HCT116 (cell line): Measurements from ENCODE around the gene TXNDC15. TPM values are rescaled to one million over a fixed set of nuclear protein-coding genes. Genes with fewer than 3 reads are reported as not detected.

ENCODE experiments used
- ATAC-seq: fragments of 200-7000 bp; cut with Tn5 transposase; 2 replicates; pipeline ENCODE4 v1.9.1; 2020; ENCODE audit warnings: mild to moderate bottlenecking, moderate library complexity
- BruUV-seq: library from RNA; stranded (reverse); fragments of 400-500 nt; replicated peaks from 2 replicates; lab custom pipeline; 2021; lab: Mats Ljungman, UMichigan
- CTCF ChIA-PET: fragments of 300-600 bp; sonication (Branson Sonifier 250); formaldehyde crosslinking; loops from one replicate; lab custom pipeline; 2021; ENCODE audit warnings: antibody characterized with exemption; lab: Charles Lee
- POLR2A ChIA-PET: fragments of 300-600, 350-600 bp; sonication (Branson Sonifier 250); formaldehyde crosslinking; loops from one replicate; lab custom pipeline; 2021; ENCODE audit warnings: antibody characterized with exemption; lab: Charles Lee
- RAD21 ChIA-PET, 2 experiments: fragments of 300-600 bp; sonication (Branson Sonifier 250); formaldehyde crosslinking; loops; one replicate each; lab custom pipeline; 2023; ENCODE audit warnings: low total read pairs in 2 of 2; ENCODE audit not compliant: uncharacterized antibody in 2 of 2, unreplicated experiment in 2 of 2, low non-redundant PET in 1 of 2; lab: Charles Lee
- DNase-seq: peaks from one replicate; pipeline ENCODE4 v3.0.0-alpha.2; 2010; ENCODE audit warnings: low read depth, low spot score
- H2AFZ ChIP-seq: fragments of 200-600 bp; shearing (Covaris generic), sonication (generic); 2 replicates; pipeline ENCODE4 v1.6.1; 2017; ENCODE audit warnings: low read depth, mixed run types, mixed read lengths, antibody characterized with exemption, low read length; ENCODE audit not compliant: poor library complexity, severe bottlenecking
- H3K27ac ChIP-seq: 2 replicates; pipeline ENCODE4 v1.5.1; 2012; ENCODE audit warnings: low read depth, low read length
- H3K27me3 ChIP-seq: fragments of 200-600 bp; sonication (generic); 2 replicates; pipeline ENCODE4 v1.6.1; 2016; ENCODE audit warnings: mixed run types, low read length, mixed read lengths; ENCODE audit not compliant: insufficient read depth
- H3K36me3 ChIP-seq, 2 experiments: fragments of 200-500 bp in 1 of 2; fragments of 200-600 bp in 1 of 2; sonication (Bioruptor generic) in 1 of 2; sonication (generic) in 1 of 2; 2 replicates each; pipeline versions ENCODE4 v1.5.1 to v1.6.1; 2014 to 2016; ENCODE audit warnings: low read length in 2 of 2, inconsistent platforms in 1 of 2, mixed read lengths in 1 of 2, mixed run types in 1 of 2; ENCODE audit not compliant: insufficient read depth in 2 of 2, control insufficient read depth in 1 of 2
- H3K4me1 ChIP-seq, 2 experiments: fragments of 200-600 bp in 1 of 2; sonication (generic) in 1 of 2; 2 replicates each; pipeline versions ENCODE4 v1.5.1 to v1.6.1; 2012 to 2017; ENCODE audit warnings: low read length in 2 of 2, inconsistent platforms in 1 of 2, mild to moderate bottlenecking in 1 of 2, mixed read lengths in 1 of 2, mixed run types in 1 of 2, moderate library complexity in 1 of 2; ENCODE audit not compliant: insufficient read depth in 2 of 2, control insufficient read depth in 1 of 2
- H3K4me2 ChIP-seq: fragments of 200-600 bp; sonication (generic); 2 replicates; pipeline ENCODE4 v1.6.1; 2017; ENCODE audit warnings: mixed run types, low read length, mixed read lengths
- H3K4me3 ChIP-seq, 2 experiments: fragments of 200-600 bp in 1 of 2; sonication (generic) in 1 of 2; replicated peaks in 1 of 2; 2 replicates each; pipeline ENCODE4 v1.5.1; 2011 to 2016; ENCODE audit warnings: low read length in 2 of 2, control low read depth in 1 of 2, low read depth in 1 of 2, mild to moderate bottlenecking in 1 of 2, mixed read lengths in 1 of 2, mixed run types in 1 of 2
- H3K79me2 ChIP-seq: fragments of 200-600 bp; sonication (generic); 2 replicates; pipeline ENCODE4 v1.6.1; 2017; ENCODE audit warnings: mild to moderate bottlenecking, mixed run types, low read length, moderate library complexity, mixed read lengths; ENCODE audit not compliant: insufficient read depth
- H3K9ac ChIP-seq: fragments of 200-600 bp; sonication (generic); 2 replicates; pipeline ENCODE4 v1.6.1; 2016; ENCODE audit warnings: low read length, mixed read lengths
- H3K9me2 ChIP-seq: fragments of 200-600 bp; sonication (generic), shearing (Covaris generic); 2 replicates; pipeline ENCODE4 v1.6.1; 2017; ENCODE audit warnings: mixed run types, mild to moderate bottlenecking, moderate library complexity; ENCODE audit not compliant: insufficient read depth
- H3K9me3 ChIP-seq, 2 experiments: fragments of 200-500 bp in 1 of 2; fragments of 200-600 bp in 1 of 2; sonication (Bioruptor generic) in 1 of 2; sonication (generic) in 1 of 2; 2 replicates each; pipeline ENCODE4 v1.6.1; 2014 to 2017; ENCODE audit warnings: low read length in 2 of 2, mixed read lengths in 2 of 2, inconsistent platforms in 1 of 2, low read depth in 1 of 2, mild to moderate bottlenecking in 1 of 2, mixed run types in 1 of 2, moderate library complexity in 1 of 2; ENCODE audit not compliant: control insufficient read depth in 1 of 2, insufficient read depth in 1 of 2
- H4K20me1 ChIP-seq: fragments of 200-600 bp; sonication (generic), shearing (Covaris generic); 2 replicates; pipeline ENCODE4 v1.6.1; 2017; ENCODE audit warnings: mixed run types, mild to moderate bottlenecking, moderate library complexity; ENCODE audit not compliant: insufficient read depth
- ELF1 ChIP-seq: IDR thresholded peaks from 2 replicates; pipeline ENCODE4 v1.6.1; 2012; ENCODE audit warnings: low read depth, borderline replicate concordance
- EZH2phosphoT487 ChIP-seq: fragments of 200-600 bp; IDR thresholded peaks from 2 replicates; pipeline ENCODE4 v1.6.1; 2018; ENCODE audit warnings: antibody characterized with exemption, borderline replicate concordance
- POLR2A ChIP-seq: IDR thresholded peaks from 2 replicates; pipeline ENCODE4 v1.7.0; 2011; ENCODE audit warnings: borderline replicate concordance; ENCODE audit not compliant: insufficient read depth, insufficient read length; ENCODE audit errors: extremely low read depth
- SIN3A ChIP-seq: IDR thresholded peaks from 2 replicates; pipeline ENCODE4 v1.6.1; 2012; ENCODE audit warnings: low read depth
- SP1 ChIP-seq: IDR thresholded peaks from 2 replicates; pipeline ENCODE4 v1.6.1; 2012; ENCODE audit warnings: low read depth
- TCF7L2 ChIP-seq: IDR thresholded peaks from 2 replicates; pipeline ENCODE4 v1.7.0; 2011; ENCODE audit warnings: borderline replicate concordance, inconsistent platforms; ENCODE audit not compliant: insufficient read depth, insufficient read length; ENCODE audit errors: extremely low read depth
- intact Hi-C: fragments of 100-400 bp; cut with micrococcal nuclease; formaldehyde crosslinking; loops from 2 replicates; pipeline ENCODE4 v1.10.0; 2022
- total RNA-seq: library from RNA; stranded (reverse); gene quantifications from one replicate; pipeline ENCODE4 v1.2.1, GENCODE V29; 2021; ENCODE audit not compliant: unreplicated experiment
- TF ChIP-seq, protein P1 (sequence below): IDR thresholded peaks from 2 replicates; pipeline ENCODE4 v1.6.1; 2011; ENCODE audit warnings: mild to moderate bottlenecking, low read length, moderate library complexity; ENCODE audit not compliant: insufficient replicate concordance; ENCODE audit errors: extremely low read depth

TXNDC15 gene
- total RNA-seq, 1 experiment from 2014 or later, result 17.8 TPM

DNA sequence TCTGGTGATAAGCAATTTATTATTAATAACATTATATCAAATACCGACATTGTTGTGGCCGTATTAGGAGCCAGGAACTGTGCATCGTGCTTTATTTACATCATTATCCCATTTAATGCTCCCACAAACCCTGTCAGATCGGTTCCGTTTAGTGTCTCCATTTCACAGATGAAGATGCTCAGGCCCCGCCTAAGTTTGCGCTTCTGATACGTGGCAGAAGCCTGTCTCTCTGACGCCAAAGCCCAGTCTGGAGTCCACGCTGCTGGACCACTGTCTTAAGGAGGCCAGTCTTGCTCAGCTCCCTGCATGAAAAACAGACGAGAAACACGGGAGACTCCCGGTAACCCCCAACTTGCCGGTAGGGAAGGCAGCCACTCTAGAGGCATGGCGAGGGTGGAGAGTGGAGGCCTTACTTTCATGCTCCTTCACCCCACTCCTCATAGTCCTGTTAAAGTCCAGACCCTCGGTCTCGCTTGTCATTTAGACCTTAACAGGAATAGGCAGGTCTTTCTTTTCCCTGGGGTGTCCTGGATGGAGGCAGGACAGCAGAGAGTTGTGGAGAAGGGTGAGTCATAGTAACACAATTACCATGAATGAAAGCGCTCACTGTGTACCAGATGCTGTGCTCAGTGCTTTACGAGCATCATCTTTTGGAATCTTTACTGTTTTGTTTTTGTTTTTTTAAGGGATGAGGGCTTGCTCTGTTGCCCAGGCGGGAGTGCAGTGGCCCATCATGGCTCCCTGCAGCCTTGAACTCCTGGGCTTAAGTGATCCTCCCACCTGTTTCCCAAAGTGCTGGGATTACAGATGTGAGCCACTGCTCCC is 872 bp downstream of the TXNDC15 start:
- CTCF ChIA-PET, result interaction anchor here (1.9 kb wide), 1 partner anchor 30 kb away, joined by 9 read pairs; the partner anchor contains the start of gene PCBD2
- peak overlapping the region; percentile 75 for H3K4me2 ChIP-seq

More for the DNA sequence above, 872 bp downstream of the TXNDC15 start:
- intact Hi-C loops, result loop anchor here (2.0 kb wide), 1 partner anchor 30 kb away; the partner anchor contains the start of gene PCBD2
- Histone ChIP-seq H3K79me2 (peaks cover 6% of the 10 kb centered on the region; the same call in 1 of the 2 replicates), H3K36me3 (no peaks in the 10 kb centered on the region), H4K20me1 (no peaks in the 10 kb centered on the region), H3K9me2 (no peaks in the 10 kb centered on the region), H3K4me1 (peaks cover 2 to 16% of the 10 kb centered on the region in 2 experiments; a peak in 3 of 4 replicates), H3K4me3 (peak overlapping the region; percentile 72 to 83), H3K9ac (peak overlapping the region; percentile 82)
- no peak for DNase-seq
- BruUV-seq, result TSS peak; percentile 40
- TF ChIP-seq EZH2phosphoT487, result no peak
- TF ChIP-seq TCF7L2, result no peak
- TF ChIP-seq, protein P1, sequence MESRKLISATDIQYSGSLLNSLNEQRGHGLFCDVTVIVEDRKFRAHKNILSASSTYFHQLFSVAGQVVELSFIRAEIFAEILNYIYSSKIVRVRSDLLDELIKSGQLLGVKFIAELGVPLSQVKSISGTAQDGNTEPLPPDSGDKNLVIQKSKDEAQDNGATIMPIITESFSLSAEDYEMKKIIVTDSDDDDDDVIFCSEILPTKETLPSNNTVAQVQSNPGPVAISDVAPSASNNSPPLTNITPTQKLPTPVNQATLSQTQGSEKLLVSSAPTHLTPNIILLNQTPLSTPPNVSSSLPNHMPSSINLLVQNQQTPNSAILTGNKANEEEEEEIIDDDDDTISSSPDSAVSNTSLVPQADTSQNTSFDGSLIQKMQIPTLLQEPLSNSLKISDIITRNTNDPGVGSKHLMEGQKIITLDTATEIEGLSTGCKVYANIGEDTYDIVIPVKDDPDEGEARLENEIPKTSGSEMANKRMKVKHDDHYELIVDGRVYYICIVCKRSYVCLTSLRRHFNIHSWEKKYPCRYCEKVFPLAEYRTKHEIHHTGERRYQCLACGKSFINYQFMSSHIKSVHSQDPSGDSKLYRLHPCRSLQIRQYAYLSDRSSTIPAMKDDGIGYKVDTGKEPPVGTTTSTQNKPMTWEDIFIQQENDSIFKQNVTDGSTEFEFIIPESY, result no peak
- no peak for TF ChIP-seq ELF1
- TF ChIP-seq SIN3A, result no peak
- TF ChIP-seq POLR2A, result no peak
- TF ChIP-seq SP1, result no peak
- TF ChIP-seq, all 23 proteins: peak for 0
- H3K9me3 ChIP-seq, result no peaks in the 10 kb centered on the region
- no peak overlapping the region for H2AFZ ChIP-seq
- peak; percentile 55 for ATAC-seq
- ChIA-PET POLR2A (interaction anchor here (1.1 to 1.4 kb wide), 2 partner anchors 14 to 30 kb away, joined by 3 to 4 read pairs; partner anchors contain the start of gene PCBD2), RAD21 (no interaction called here)
- peak overlapping the region; percentile 73 for H3K27ac ChIP-seq
- H3K27me3 ChIP-seq, result no peaks in the 10 kb centered on the region
